Gastroesophageal sphincter (tissue), 4 donors: ENCODE measurements around the gene ERBB4. TPM values are rescaled to one million over a fixed set of nuclear protein-coding genes. Genes with fewer than 3 reads are reported as not detected.

Experiments
- ATAC-seq: fragments of 150-250 bp; one replicate; pipeline ENCODE4 v1.9.1; 2016; ENCODE audit warnings: mild to moderate bottlenecking, moderate library complexity
- H3K27ac ChIP-seq, 4 donors: fragments of 200-600 bp; sonication (generic) in 3 of 4; 1 replicate in 3 of 4; 2 replicates in 1 of 4; pipeline ENCODE4 v1.5.1; 2016 to 2019
- H3K27me3 ChIP-seq: fragments of 200-600 bp; sonication (generic); one replicate; pipeline ENCODE4 v1.5.1; 2019
- H3K36me3 ChIP-seq, 2 donors: fragments of 200-600 bp; sonication (generic); one replicate each; pipeline ENCODE4 v1.5.1; 2019; ENCODE audit warnings: control low read depth in 1 of 2
- H3K4me1 ChIP-seq, 3 donors: fragments of 200-600 bp; sonication (generic); 1 replicate in 2 of 3; 2 replicates in 1 of 3; pipeline ENCODE4 v1.5.1; 2016 to 2019; ENCODE audit warnings: control low read depth in 2 of 3
- H3K4me3 ChIP-seq, 2 donors: fragments of 200-600 bp; sonication (generic); one replicate each; pipeline ENCODE4 v1.5.1; 2019; ENCODE audit warnings: mild to moderate bottlenecking in 1 of 2, moderate library complexity in 1 of 2
- H3K9me3 ChIP-seq, 3 donors: fragments of 200-600 bp; sonication (generic); one replicate each; pipeline ENCODE4 v1.5.1; 2017 to 2019; ENCODE audit warnings: control low read depth in 2 of 3
- CTCF ChIP-seq, 4 experiments: fragments of 200-600 bp in 2 of 4; fragments of 450-650 bp in 2 of 4; sonication (generic) in 1 of 4; IDR thresholded peaks; one replicate each; pipeline ENCODE4 v1.5.1; 2017 to 2019; ENCODE audit warnings: antibody characterized with exemption in 4 of 4, mild to moderate bottlenecking in 2 of 4, moderate library complexity in 2 of 4
- EP300 ChIP-seq: sonication (generic); formaldehyde crosslinking; IDR thresholded peaks from one replicate; pipeline ENCODE4 v1.6.1; 2017; ENCODE audit warnings: antibody characterized with exemption, mild to moderate bottlenecking
- POLR2A ChIP-seq, 2 donors: fragments of 450-650 bp; IDR thresholded peaks; one replicate each; pipeline ENCODE4 v1.6.1; 2017; ENCODE audit warnings: antibody characterized with exemption in 2 of 2, mild to moderate bottlenecking in 2 of 2, moderate library complexity in 1 of 2
- POLR2AphosphoS5 ChIP-seq: sonication (generic); formaldehyde crosslinking; IDR thresholded peaks from one replicate; pipeline ENCODE4 v1.6.1; 2017; ENCODE audit warnings: antibody characterized with exemption
- WGBS, 2 donors: methylation state at CpG; one replicate each; pipeline ENCODE4 v1.1.5; 2018; ENCODE audit warnings: low coverage in 1 of 2; 5-methylcytosine and 5-hydroxymethylcytosine counted together
- total RNA-seq, 4 donors: library from RNA; depleted of rRNA; stranded (reverse); fragments of >200 nt; gene quantifications; one replicate each; pipeline ENCODE4 v1.1.0, GENCODE V29; 2016

Gene ERBB4
- total RNA-seq, 4 donors from 2014 or later = 0.16 to 0.92 (median 0.50) TPM

- Histone ChIP-seq H3K27ac (no peak overlapping the region), H3K4me3 (no peak overlapping the region), H3K4me1 (no peaks in the 10 kb centered on the region), H3K9me3 (no peaks in the 10 kb centered on the region), H3K27me3 (no peaks in the 10 kb centered on the region), H3K36me3 (no peaks in the 10 kb centered on the region)
- WGBS, 2 donors = 44 to 100% methylated on average over 2 of the region's 2 CpGs
- ATAC-seq = no peak
- TF ChIP-seq POLR2A (IDR thresholded peaks at IDR 0.05) = no peak
- TF ChIP-seq POLR2AphosphoS5 = no peak
- TF ChIP-seq CTCF (IDR thresholded peaks at IDR 0.05) = no peak
- TF ChIP-seq EP300 = no peak
These were observed 1098.5 kb downstream of the ERBB4 start for GRCh38 chr2:211440107-211440506.

GRCh38 chr2:211439011-211439410 is 1099.6 kb downstream of the ERBB4 start:
- no peak for TF ChIP-seq POLR2AphosphoS5
- no peak for TF ChIP-seq EP300
- no peak for TF ChIP-seq POLR2A (IDR thresholded peaks at IDR 0.05)
- TF ChIP-seq CTCF (IDR thresholded peaks at IDR 0.05) = no peak
- no peaks in the 10 kb centered on the region for H3K36me3 ChIP-seq
- WGBS, 2 donors = 30 to 40% methylated on average over 2 of the region's 2 CpGs
- H3K27ac ChIP-seq = no peak overlapping the region
- H3K4me1 ChIP-seq = no peaks in the 10 kb centered on the region
- H3K9me3 ChIP-seq = no peaks in the 10 kb centered on the region
- no peak overlapping the region for H3K4me3 ChIP-seq
- no peaks in the 10 kb centered on the region for H3K27me3 ChIP-seq
- ATAC-seq = no peak

GRCh38 chr2:211437396-211437795 is 1101.2 kb downstream of the ERBB4 start:
- H3K9me3 ChIP-seq = no peaks in the 10 kb centered on the region
- 42 to 43% methylated on average over 5 of the region's 5 CpGs for WGBS, 2 donors
- TF ChIP-seq CTCF (IDR thresholded peaks at IDR 0.05) (no peak), EP300 (no peak), POLR2AphosphoS5 (no peak), POLR2A (IDR thresholded peaks at IDR 0.05) (no peak)
- H3K36me3 ChIP-seq = no peaks in the 10 kb centered on the region
- no peaks in the 10 kb centered on the region for H3K4me1 ChIP-seq
- ATAC-seq = no peak
- no peaks in the 10 kb centered on the region for H3K27me3 ChIP-seq
- H3K27ac ChIP-seq = no peak overlapping the region
- H3K4me3 ChIP-seq = no peak overlapping the region

- Histone ChIP-seq H3K27me3 (no peaks in the 10 kb centered on the region), H3K4me1 (no peaks in the 10 kb centered on the region), H3K9me3 (no peaks in the 10 kb centered on the region), H3K36me3 (no peaks in the 10 kb centered on the region), H3K4me3 (no peak overlapping the region), H3K27ac (no peak overlapping the region)
- ATAC-seq = no peak
- TF ChIP-seq CTCF (IDR thresholded peaks at IDR 0.05) = no peak
- no peak for TF ChIP-seq POLR2AphosphoS5
- TF ChIP-seq POLR2A (IDR thresholded peaks at IDR 0.05) = no peak
- no peak for TF ChIP-seq EP300
- 65% methylated on average over 1 of the region's 1 CpG; no CpG with 5 or more reads in 1 of the 2 donors for WGBS, 2 donors
These were observed 1102.4 kb downstream of the ERBB4 start for GRCh38 chr2:211436182-211436581.

GRCh38 chr2:211435331-211435730 is 1103.3 kb downstream of the ERBB4 start:
- no peaks in the 10 kb centered on the region for H3K9me3 ChIP-seq
- no peaks in the 10 kb centered on the region for H3K27me3 ChIP-seq
- no peaks in the 10 kb centered on the region for H3K36me3 ChIP-seq
- WGBS, 2 donors = 86 to 91% methylated on average over 6 to 8 of the region's 9 CpGs
- ATAC-seq = no peak
- H3K4me1 ChIP-seq = no peaks in the 10 kb centered on the region
- no peak overlapping the region for H3K4me3 ChIP-seq
- TF ChIP-seq POLR2AphosphoS5 = no peak
- no peak for TF ChIP-seq EP300
- TF ChIP-seq POLR2A (IDR thresholded peaks at IDR 0.05) = no peak
- TF ChIP-seq CTCF (IDR thresholded peaks at IDR 0.05) = no peak
- H3K27ac ChIP-seq = no peak overlapping the region
